IMR-90 (cell line): ENCODE measurements around the gene IYD. TPM values are rescaled to one million over a fixed set of nuclear protein-coding genes. Genes with fewer than 3 reads are reported as not detected.

Source experiments
- ATAC-seq: fragments of 200-7000 bp; cut with Tn5 transposase; 2 replicates; pipeline ENCODE4 v1.9.1; 2020; ENCODE audit warnings: low read depth, mild to moderate bottlenecking, moderate library complexity
- BruUV-seq: library from RNA; stranded (reverse); fragments of 400-500 nt; replicated peaks from 2 replicates; lab custom pipeline; 2021; lab: Mats Ljungman, UMichigan
- CTCF ChIA-PET: fragments of 300-600 bp; formaldehyde crosslinking; extraction: SDS; loops from one replicate; lab custom pipeline; 2021; ENCODE audit warnings: antibody characterized with exemption; lab: Yijun Ruan, JAX
- POLR2A ChIA-PET: fragments of 300-600 bp; sonication (Branson Sonifier 250); formaldehyde crosslinking; loops from one replicate; lab custom pipeline; 2022; ENCODE audit warnings: antibody characterized with exemption; ENCODE audit not compliant: unreplicated experiment; lab: Charles Lee
- DNase-seq: peaks from one replicate; pipeline ENCODE4 v3.0.0; 2013
- H2AFZ ChIP-seq: replicated peaks from 2 replicates; pipeline ENCODE3; 2013; ENCODE audit warnings: low read length, mild to moderate bottlenecking; ENCODE audit not compliant: poor library complexity
- H2AK5ac ChIP-seq: 2 replicates; pipeline ENCODE4 v1.6.1; 2013; ENCODE audit warnings: low read depth, low read length, inconsistent platforms
- H2AK9ac ChIP-seq: replicated peaks from 2 replicates; pipeline ENCODE3; 2013; ENCODE audit warnings: mild to moderate bottlenecking, low read depth, low read length, moderate library complexity; ENCODE audit not compliant: poor library complexity
- H2BK120ac ChIP-seq: 2 replicates; pipeline ENCODE4 v1.6.1; 2013; ENCODE audit warnings: low read depth, low read length, inconsistent platforms
- H2BK15ac ChIP-seq: 3 replicates; pipeline ENCODE4 v1.6.1; 2013; ENCODE audit warnings: low read depth, low read length, inconsistent platforms
- H2BK20ac ChIP-seq: 2 replicates; pipeline ENCODE4 v1.6.1; 2013; ENCODE audit warnings: low read depth, mild to moderate bottlenecking, inconsistent platforms, low read length, moderate library complexity
- H2BK5ac ChIP-seq: 2 replicates; pipeline ENCODE4 v1.6.1; 2013; ENCODE audit warnings: mild to moderate bottlenecking, low read depth, low read length, inconsistent platforms; ENCODE audit not compliant: poor library complexity, severe bottlenecking
- H3K14ac ChIP-seq: replicated peaks from 2 replicates; pipeline ENCODE4 v1.6.1; 2013; ENCODE audit warnings: low read depth, low read length, inconsistent platforms
- H3K18ac ChIP-seq: 2 replicates; pipeline ENCODE4 v1.6.1; 2013; ENCODE audit warnings: low read depth, low read length, control low read depth
- H3K23ac ChIP-seq: 2 replicates; pipeline ENCODE4 v1.6.1; 2013; ENCODE audit warnings: low read depth, low read length, inconsistent platforms
- H3K27ac ChIP-seq: 2 replicates; pipeline ENCODE4 v1.5.1; 2013; ENCODE audit warnings: mild to moderate bottlenecking, control low read depth, low read length; ENCODE audit not compliant: insufficient read depth
- H3K27me3 ChIP-seq: 2 replicates; pipeline ENCODE4 v1.6.1; 2013; ENCODE audit warnings: low read length; ENCODE audit not compliant: control insufficient read depth, insufficient read depth
- H3K36me3 ChIP-seq: 2 replicates; pipeline ENCODE4 v1.6.1; 2013; ENCODE audit warnings: low read length, mixed read lengths; ENCODE audit not compliant: control insufficient read depth, insufficient read depth
- H3K4ac ChIP-seq: 2 replicates; pipeline ENCODE4 v1.6.1; 2013; ENCODE audit warnings: low read depth, low read length, inconsistent platforms
- H3K4me1 ChIP-seq: 2 replicates; pipeline ENCODE4 v1.6.1; 2013; ENCODE audit warnings: low read length, mixed read lengths; ENCODE audit not compliant: control insufficient read depth, insufficient read depth
- H3K4me2 ChIP-seq: 2 replicates; pipeline ENCODE4 v1.6.1; 2013; ENCODE audit warnings: low read depth, mild to moderate bottlenecking, control low read depth, low read length, moderate library complexity
- H3K4me3 ChIP-seq: 2 replicates; pipeline ENCODE4 v1.5.1; 2013; ENCODE audit warnings: low read depth, mild to moderate bottlenecking, control low read depth, low read length, moderate library complexity; ENCODE audit not compliant: insufficient read depth
- H3K56ac ChIP-seq: 2 replicates; pipeline ENCODE4 v1.6.1; 2013; ENCODE audit warnings: low read length, inconsistent platforms; ENCODE audit not compliant: insufficient read depth; ENCODE audit errors: extremely low read depth
- H3K79me1 ChIP-seq, 2 experiments: 2 replicates each; pipeline ENCODE4 v1.6.1; 2013; ENCODE audit warnings: low read length in 2 of 2, inconsistent platforms in 1 of 2, low read depth in 1 of 2
- H3K9ac ChIP-seq: 2 replicates; pipeline ENCODE4 v1.6.1; 2013; ENCODE audit warnings: low read depth, low read length, control low read depth
- H3K9me1 ChIP-seq: 2 replicates; pipeline ENCODE4 v1.6.1; 2013; ENCODE audit warnings: low read length, inconsistent platforms; ENCODE audit not compliant: insufficient read depth
- H3K9me3 ChIP-seq: 2 replicates; pipeline ENCODE4 v1.6.1; 2013; ENCODE audit warnings: low read length; ENCODE audit not compliant: control insufficient read depth, insufficient read depth
- H4K20me1 ChIP-seq: 2 replicates; pipeline ENCODE4 v1.6.1; 2013; ENCODE audit warnings: low read length, inconsistent platforms; ENCODE audit not compliant: insufficient read depth
- H4K5ac ChIP-seq: 2 replicates; pipeline ENCODE4 v1.6.1; 2013; ENCODE audit warnings: mild to moderate bottlenecking, low read depth, low read length, control low read depth
- H4K8ac ChIP-seq, 2 experiments: 2 replicates each; pipeline ENCODE4 v1.6.1; 2013; ENCODE audit warnings: low read depth in 2 of 2, low read length in 2 of 2, control low read depth in 1 of 2, inconsistent platforms in 1 of 2
- H4K91ac ChIP-seq: 2 replicates; pipeline ENCODE4 v1.6.1; 2013; ENCODE audit warnings: low read depth, low read length, inconsistent platforms; ENCODE audit not compliant: insufficient read depth
- BHLHE40 ChIP-seq: fragments of 150-350 bp; IDR thresholded peaks from 2 replicates; pipeline ENCODE4 v1.6.1; 2016; ENCODE audit warnings: mild to moderate bottlenecking, low read depth, low read length
- CEBPB ChIP-seq: IDR thresholded peaks from 2 replicates; pipeline ENCODE4 v1.6.1; 2012; ENCODE audit warnings: low read depth, low read length, improper control_type of control experiment
- CHD1 ChIP-seq: IDR thresholded peaks from 2 replicates; pipeline ENCODE4 v1.6.1; 2012; ENCODE audit warnings: low read depth, low read length, improper control_type of control experiment
- CTCF ChIP-seq: conservative IDR thresholded peaks from 2 replicates; pipeline ENCODE4 v1.5.1; 2012; ENCODE audit warnings: mild to moderate bottlenecking, low read depth, low read length, improper control_type of control experiment
- ELK1 ChIP-seq: fragments of 150-350 bp; IDR thresholded peaks from 2 replicates; pipeline ENCODE4 v1.6.1; 2016; ENCODE audit warnings: low read depth, mild to moderate bottlenecking, low read length, moderate library complexity, borderline replicate concordance
- MAZ ChIP-seq: IDR thresholded peaks from 2 replicates; pipeline ENCODE4 v1.6.1; 2012; ENCODE audit warnings: low read depth, mild to moderate bottlenecking, low read length, improper control_type of control experiment, moderate library complexity, borderline replicate concordance
- MXI1 ChIP-seq: IDR thresholded peaks from 2 replicates; pipeline ENCODE4 v1.6.1; 2012; ENCODE audit warnings: low read depth, mild to moderate bottlenecking, low read length, moderate library complexity, borderline replicate concordance
- NFE2L2 ChIP-seq: fragments of 150-350 bp; IDR thresholded peaks from 2 replicates; pipeline ENCODE4 v1.6.1; 2016; ENCODE audit warnings: low read depth, mild to moderate bottlenecking, low read length
- POLR2A ChIP-seq: IDR thresholded peaks from 2 replicates; pipeline ENCODE4 v1.6.1; 2012; ENCODE audit warnings: mild to moderate bottlenecking, low read depth, low read length
- RAD21 ChIP-seq: IDR thresholded peaks from 2 replicates; pipeline ENCODE4 v1.6.1; 2012; ENCODE audit warnings: low read length, improper control_type of control experiment
- RCOR1 ChIP-seq: IDR thresholded peaks from 2 replicates; pipeline ENCODE4 v1.6.1; 2012; ENCODE audit warnings: mild to moderate bottlenecking, low read length, improper control_type of control experiment; ENCODE audit not compliant: insufficient replicate concordance
- SMC3 ChIP-seq: fragments of 150-350 bp; IDR thresholded peaks from 2 replicates; pipeline ENCODE4 v1.6.1; 2016; ENCODE audit warnings: low read depth, mild to moderate bottlenecking, antibody characterized with exemption, low read length, moderate library complexity
- USF2 ChIP-seq: fragments of 150-350 bp; IDR thresholded peaks from 2 replicates; pipeline ENCODE4 v1.6.1; 2017; ENCODE audit warnings: mild to moderate bottlenecking, antibody characterized with exemption, low read length, low read depth
- WGBS, 2 experiments: methylation state at CpG; one replicate each; pipeline versions ENCODE4 v1.1.5 to v1.1.7; 2013; ENCODE audit warnings: missing lambda C conversion rate in 2 of 2; ENCODE audit not compliant: insufficient read length in 1 of 2; ENCODE audit errors: extremely low coverage in 2 of 2; 5-methylcytosine and 5-hydroxymethylcytosine counted together
- dilution Hi-C: fragments of 300-500 bp; cut with HindIII; formaldehyde crosslinking; loops from one replicate; pipeline ENCODE4 v1.14.3; 2018; ENCODE audit warnings: low sequenced_read_pairs; ENCODE audit not compliant: unreplicated experiment
- in situ Hi-C: fragments of 300-500 bp; cut with MboI; formaldehyde crosslinking; loops from 3 replicates; pipeline ENCODE4 v1.14.3; 2019; ENCODE audit warnings: low sequenced_read_pairs, inconsistent platforms, mixed read lengths
- intact Hi-C: fragments of 100-400 bp; cut with micrococcal nuclease; formaldehyde crosslinking; loops from 2 replicates; pipeline ENCODE4 v1.10.0; 2022
- polyA plus RNA-seq, 3 experiments: library from polyadenylated mRNA; depleted of rRNA; stranded (reverse); fragments of >200 nt; gene quantifications; 2 replicates each; pipeline ENCODE4 v1.2.3, GENCODE V29; 2012; ENCODE audit warnings: low replicate concordance in 1 of 3
- total RNA-seq: library from RNA; depleted of rRNA; stranded (reverse); fragments of >200 nt; gene quantifications from 2 replicates; pipeline ENCODE4 v1.2.3, GENCODE V29; 2012

Gene IYD
- total and polyA plus RNA-seq, 2 of the 4 experiments (the other 2 are of a cell fraction) = not detected

GRCh38 chr6:150391890-150392289 is 23.1 kb downstream of the IYD start:
- no TSS peak for BruUV-seq
- no peak overlapping the region for H3K4me3 ChIP-seq
- H2BK20ac ChIP-seq = no peak overlapping the region
- no peak overlapping the region for H3K4me2 ChIP-seq
- H4K8ac ChIP-seq = no peak overlapping the region
- H2BK5ac ChIP-seq = no peak overlapping the region
- H3K36me3 ChIP-seq = no peaks in the 10 kb centered on the region
- no peaks in the 10 kb centered on the region for H4K20me1 ChIP-seq
- CTCF ChIA-PET = no interaction called here
- dilution Hi-C loops (no loop called here), in situ Hi-C loops (no loop called here), intact Hi-C loops (no loop called here)
- no peak overlapping the region for H3K4ac ChIP-seq
- H3K14ac ChIP-seq = no peak overlapping the region
- H3K9ac ChIP-seq = no peak overlapping the region
- no peaks in the 10 kb centered on the region for H3K9me3 ChIP-seq
- no peak overlapping the region for H2AK9ac ChIP-seq
- H3K23ac ChIP-seq = no peak overlapping the region
- no peaks in the 10 kb centered on the region for H3K9me1 ChIP-seq
- no peak overlapping the region for H2AFZ ChIP-seq
- POLR2A ChIA-PET = no interaction called here
- no peak overlapping the region for H3K56ac ChIP-seq
- H4K91ac ChIP-seq = no peak overlapping the region
- no peak overlapping the region for H2BK120ac ChIP-seq
- H3K18ac ChIP-seq = no peak overlapping the region
- no peaks in the 10 kb centered on the region; the same call in none of the 2 replicates for H3K27me3 ChIP-seq
- H3K27ac ChIP-seq = no peak overlapping the region
- ATAC-seq = no peak
- no peak for DNase-seq
- H2BK15ac ChIP-seq = no peak overlapping the region
- no peaks in the 10 kb centered on the region for H3K4me1 ChIP-seq
- no peak overlapping the region for H4K5ac ChIP-seq
- H2AK5ac ChIP-seq = no peak overlapping the region
- TF ChIP-seq RCOR1 (no peak), RAD21 (no peak), CHD1 (no peak), CTCF (no peak), ELK1 (no peak), CEBPB (no peak), NFE2L2 (no peak), USF2 (no peak), BHLHE40 (no peak), MXI1 (no peak), POLR2A (no peak), MAZ (no peak), SMC3 (no peak)
- no peaks in the 10 kb centered on the region for H3K79me1 ChIP-seq
- no CpG with 5 or more reads among the region's 3 CpGs for WGBS, 2 experiments
